Colonic mucosa (tissue), 4 donors: ENCODE data around the gene BBX. TPM values are rescaled to one million over a fixed set of nuclear protein-coding genes. Genes with fewer than 3 reads are reported as not detected.

Experiments used
- DNase-seq: peaks from one replicate; pipeline ENCODE4 v3.0.0-alpha.2; 2020
- H3K27ac ChIP-seq: fragments of 200-600 bp; one replicate; pipeline ENCODE4 v1.8.0; 2021
- H3K27me3 ChIP-seq: fragments of 200-600 bp; one replicate; pipeline ENCODE4 v1.8.0; 2021
- H3K36me3 ChIP-seq: fragments of 200-600 bp; one replicate; pipeline ENCODE4 v1.8.0; 2021
- H3K4me1 ChIP-seq: fragments of 200-600 bp; one replicate; pipeline ENCODE4 v1.8.0; 2021; ENCODE audit warnings: mild to moderate bottlenecking
- H3K4me3 ChIP-seq: fragments of 200-600 bp; one replicate; pipeline ENCODE4 v1.8.0; 2021
- H3K9ac ChIP-seq, 2 donors: one replicate each; pipeline ENCODE4 v1.7.0; 2013; ENCODE audit warnings: control low read depth in 2 of 2, low read depth in 2 of 2, low read length in 2 of 2
- H3K9me3 ChIP-seq: fragments of 200-600 bp; one replicate; pipeline ENCODE4 v1.8.0; 2021
- CTCF ChIP-seq: fragments of 200-600 bp; IDR thresholded peaks from one replicate; pipeline ENCODE4 v1.8.0; 2022; ENCODE audit warnings: antibody characterized with exemption, mild to moderate bottlenecking
- intact Hi-C: fragments of 100-400 bp; cut with DNase I; formaldehyde crosslinking; loops from one replicate; pipeline ENCODE4 v1.14.1; 2022
- total RNA-seq, 2 donors: library from RNA; stranded (reverse); fragmentation: NEBNext Ultra II Directional in 1 of 2; extraction: Animal tissue kit (Norgen Biotek cat#: 25700) in 1 of 2; gene quantifications; one replicate each; pipeline ENCODE4 v1.2.1, GENCODE V29; 2021
- donor health status: healthy.
- donor health status: DM: no; HTN: no; CAD: no.
- donor health status: DM: no; HTN: no; CAD: no.

Gene BBX
- total RNA-seq, 2 donors from 2014 or later: 21.5 to 44.3 TPM

GRCh38 chr3:107496855-107497254 is 25.9 kb upstream of the BBX start:
- H3K27me3 ChIP-seq: no peaks in the 10 kb centered on the region
- no peaks in the 10 kb centered on the region for H3K36me3 ChIP-seq
- no peak overlapping the region for H3K9ac ChIP-seq
- H3K9me3 ChIP-seq: no peaks in the 10 kb centered on the region
- TF ChIP-seq CTCF: no peak
- H3K4me3 ChIP-seq: no peak overlapping the region
- no peaks in the 10 kb centered on the region for H3K4me1 ChIP-seq
- intact Hi-C loops: no loop called here
- no peak overlapping the region for H3K27ac ChIP-seq
- DNase-seq: no peak

- no peaks in the 10 kb centered on the region for H3K4me1 ChIP-seq
- H3K36me3 ChIP-seq: no peaks in the 10 kb centered on the region
- no peak overlapping the region for H3K27ac ChIP-seq
- H3K9me3 ChIP-seq: no peaks in the 10 kb centered on the region
- TF ChIP-seq CTCF: no peak
- intact Hi-C loops: no loop called here
- H3K27me3 ChIP-seq: no peaks in the 10 kb centered on the region
- no peak for DNase-seq
- H3K4me3 ChIP-seq: no peak overlapping the region
- no peak overlapping the region for H3K9ac ChIP-seq
Measured at GRCh38 chr3:107498646-107499045, 24.1 kb upstream of the BBX start.

- no peak for DNase-seq
Measured at GRCh38 chr3:107506458-107506857, 16.3 kb upstream of the BBX start.

GRCh38 chr3:107508331-107508730 is 14.4 kb upstream of the BBX start:
- H3K27ac ChIP-seq: no peak overlapping the region
- H3K9ac ChIP-seq: no peak overlapping the region
- H3K36me3 ChIP-seq: no peaks in the 10 kb centered on the region
- TF ChIP-seq CTCF: no peak
- intact Hi-C loops: no loop called here
- no peaks in the 10 kb centered on the region for H3K4me1 ChIP-seq
- no peaks in the 10 kb centered on the region for H3K9me3 ChIP-seq
- no peak overlapping the region for H3K4me3 ChIP-seq
- H3K27me3 ChIP-seq: no peaks in the 10 kb centered on the region
- DNase-seq: no peak

More at GRCh38 chr3:107506458-107506857, 16.3 kb upstream of the BBX start:
- no peak overlapping the region for H3K4me3 ChIP-seq
- no peak overlapping the region for H3K9ac ChIP-seq
- no peak for TF ChIP-seq CTCF
- H3K4me1 ChIP-seq: no peaks in the 10 kb centered on the region
- intact Hi-C loops: no loop called here
- no peaks in the 10 kb centered on the region for H3K9me3 ChIP-seq
- H3K27me3 ChIP-seq: no peaks in the 10 kb centered on the region
- no peaks in the 10 kb centered on the region for H3K36me3 ChIP-seq
- no peak overlapping the region for H3K27ac ChIP-seq

GRCh38 chr3:107512108-107512507 is 10.7 kb upstream of the BBX start:
- intact Hi-C loops: no loop called here
- H3K9me3 ChIP-seq: no peaks in the 10 kb centered on the region
- DNase-seq: no peak
- H3K4me1 ChIP-seq: no peaks in the 10 kb centered on the region
- H3K9ac ChIP-seq: no peak overlapping the region
- no peaks in the 10 kb centered on the region for H3K36me3 ChIP-seq
- no peaks in the 10 kb centered on the region for H3K27me3 ChIP-seq
- no peak for TF ChIP-seq CTCF
- H3K4me3 ChIP-seq: no peak overlapping the region
- H3K27ac ChIP-seq: no peak overlapping the region

- no peaks in the 10 kb centered on the region for H3K27me3 ChIP-seq
- DNase-seq: no peak
- H3K9me3 ChIP-seq: no peaks in the 10 kb centered on the region
- no peak overlapping the region for H3K9ac ChIP-seq
- no peaks in the 10 kb centered on the region for H3K4me1 ChIP-seq
- H3K27ac ChIP-seq: no peak overlapping the region
- TF ChIP-seq CTCF: no peak
- intact Hi-C loops: no loop called here
- H3K4me3 ChIP-seq: no peak overlapping the region
- H3K36me3 ChIP-seq: no peaks in the 10 kb centered on the region
Measured at GRCh38 chr3:107514453-107514852, 8.3 kb upstream of the BBX start.
